ENCODE results near the gene TAGLN3.

GRCh38 chr3:112002096-112002971, 3.6 kb downstream of the TAGLN3 start:
- TF ChIP-seq CTCF (IDR thresholded peaks at IDR 0.05), result no peak
- no peak for TF ChIP-seq POLR2A (IDR thresholded peaks at IDR 0.05)

Measured in body of pancreas (tissue), 4 donors.